ENCODE measurements around the gene FGD3.
"Not testable (repeated sequence)": the region's sequence is repeated elsewhere in the genome, so short reads cannot be mapped to it uniquely, and the experiment has no call there.

FGD3 gene

GRCh38 chr9:92947268-92948037 lies at the start of gene FGD3:
Gene FGD3 (plus strand): TSS chr9:92947523. CDS start chr9:92976257, 28,734 bp downstream.
- no peak for DNase-seq

- not testable (repeated sequence) for DNase-seq
Measured at GRCh38 chr9:92905137-92905536, 42.2 kb upstream of the FGD3 start.

GRCh38 chr9:92911511-92912475 lies 35.5 kb upstream of the FGD3 start:
- no peak for DNase-seq

GRCh38 chr9:92917176-92917800 lies 30.0 kb upstream of the FGD3 start:
- DNase-seq, result no peak

GRCh38 chr9:92920437-92920836 lies 26.9 kb upstream of the FGD3 start:
- no peak for DNase-seq

GRCh38 chr9:92931606-92932005 lies 15.7 kb upstream of the FGD3 start:
- no peak for DNase-seq

GRCh38 chr9:92934321-92934720 lies 13.0 kb upstream of the FGD3 start:
- no peak for DNase-seq

- DNase-seq, result no peak
Measured at GRCh38 chr9:92938025-92938424, 9.3 kb upstream of the FGD3 start.

GRCh38 chr9:92941861-92942260 lies 5.5 kb upstream of the FGD3 start:
- DNase-seq, result no peak

GRCh38 chr9:92942688-92943616 lies 4.4 kb upstream of the FGD3 start:
- DNase-seq, result no peak

GRCh38 chr9:92944921-92945320 lies 2.4 kb upstream of the FGD3 start:
- no peak for DNase-seq

GRCh38 chr9:92945796-92946195 lies 1.5 kb upstream of the FGD3 start:
- DNase-seq, result no peak

- no peak for DNase-seq
Measured at GRCh38 chr9:92948038-92948534, 763 bp downstream of the FGD3 start.

GRCh38 chr9:92948632-92949031 lies 1.3 kb downstream of the FGD3 start:
- DNase-seq, result no peak

- no peak for DNase-seq
Measured at GRCh38 chr9:92949266-92949982, 2.1 kb downstream of the FGD3 start.

- no peak for DNase-seq
Measured at GRCh38 chr9:92950359-92950955, 3.1 kb downstream of the FGD3 start.

- DNase-seq, result no peak
Measured at GRCh38 chr9:92952906-92953610, 5.7 kb downstream of the FGD3 start.

- no peak for DNase-seq
Measured at GRCh38 chr9:92954049-92954861, 6.9 kb downstream of the FGD3 start.

GRCh38 chr9:92954886-92955285 lies 7.6 kb downstream of the FGD3 start:
- DNase-seq, result no peak

All from SIG-M5 (cell line).